Stimulated activated CD8-positive, alpha-beta memory T cell treated with anti-CD3 and anti-CD28 coated beads, Interleukin-7, amount 100 ng/mL, for 1 hour (primary cell): ENCODE data around the gene SCN9A.
"Not testable (repeated sequence)": the region's sequence is repeated elsewhere in the genome, so short reads cannot be mapped to it uniquely, and the experiment has no call there.

Experiments
- DNase-seq, 2 donors: peaks; one replicate each; pipeline ENCODE4 v3.0.0-alpha.2; 2020; ENCODE audit warnings: low read depth in 2 of 2

Gene SCN9A

GRCh38 chr2:166375736-166376487 lies at the start of gene SCN9A:
SCN9A (minus strand) TSS chr2:166375944; CDS start chr2:166311756, 64,188 bp downstream.
- no peak for DNase-seq

DNA sequence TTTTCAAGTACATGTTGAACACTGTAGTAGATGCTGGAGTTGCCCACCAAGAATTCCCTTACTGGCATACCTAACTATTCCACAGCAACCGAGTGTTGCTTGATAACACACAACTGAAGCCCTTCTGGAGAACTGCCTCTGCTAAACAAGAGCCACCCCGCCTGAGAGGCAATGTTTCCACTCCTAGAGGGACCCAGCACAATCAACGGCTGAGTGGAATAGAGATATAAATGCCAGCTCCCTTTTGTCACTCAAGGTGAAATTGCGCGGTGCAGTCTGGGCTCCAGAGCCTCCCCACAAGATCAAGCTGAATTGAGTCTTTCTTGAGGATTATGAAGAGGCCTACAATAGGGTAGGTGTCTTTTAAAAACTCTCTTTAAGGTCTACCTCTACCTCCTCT lies 49.1 kb upstream of the SCN9A start:
- no peak for DNase-seq

GRCh38 chr2:166419616-166419934 lies 43.8 kb upstream of the SCN9A start:
- no peak for DNase-seq

- no peak for DNase-seq
These were observed 43.3 kb upstream of the SCN9A start for GRCh38 chr2:166418853-166419615.

DNA sequence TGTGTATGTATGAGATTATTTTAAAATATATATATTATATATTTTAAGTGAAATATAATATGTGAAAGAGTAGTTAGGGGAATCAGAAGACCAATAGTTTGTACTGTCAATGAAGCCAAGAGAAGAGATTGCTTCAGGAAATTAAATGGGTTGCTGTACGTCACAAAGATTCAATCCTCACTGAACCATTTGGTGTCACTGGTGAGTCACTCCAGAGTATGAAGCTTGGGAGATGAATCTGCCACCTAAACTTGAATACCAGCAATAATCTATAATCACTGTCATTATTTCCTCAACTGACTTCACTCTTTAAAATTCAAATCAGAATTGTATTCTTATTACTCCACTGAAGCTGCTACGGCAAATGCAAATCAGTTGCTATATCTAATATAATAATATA lies 41.9 kb upstream of the SCN9A start:
- no peak for DNase-seq

DNA sequence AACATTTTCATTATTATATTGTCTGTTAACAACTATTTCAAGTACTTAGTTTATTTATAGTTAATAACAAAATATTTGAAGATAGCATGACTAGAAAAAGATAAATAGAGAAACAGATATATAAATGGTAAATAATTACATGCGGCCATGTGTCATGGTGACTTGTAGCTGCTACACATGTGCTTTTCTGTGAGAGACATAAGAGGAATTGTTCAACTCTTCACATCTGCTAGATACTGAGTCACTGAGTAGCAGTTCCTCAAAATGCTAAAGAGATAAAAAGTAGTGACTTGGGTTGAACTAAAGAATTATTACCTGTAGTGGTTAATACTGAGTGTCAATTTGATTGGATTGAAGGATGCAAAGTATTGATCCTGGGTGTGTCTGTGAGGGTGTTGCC lies 37.5 kb upstream of the SCN9A start:
- DNase-seq, result no peak

DNA sequence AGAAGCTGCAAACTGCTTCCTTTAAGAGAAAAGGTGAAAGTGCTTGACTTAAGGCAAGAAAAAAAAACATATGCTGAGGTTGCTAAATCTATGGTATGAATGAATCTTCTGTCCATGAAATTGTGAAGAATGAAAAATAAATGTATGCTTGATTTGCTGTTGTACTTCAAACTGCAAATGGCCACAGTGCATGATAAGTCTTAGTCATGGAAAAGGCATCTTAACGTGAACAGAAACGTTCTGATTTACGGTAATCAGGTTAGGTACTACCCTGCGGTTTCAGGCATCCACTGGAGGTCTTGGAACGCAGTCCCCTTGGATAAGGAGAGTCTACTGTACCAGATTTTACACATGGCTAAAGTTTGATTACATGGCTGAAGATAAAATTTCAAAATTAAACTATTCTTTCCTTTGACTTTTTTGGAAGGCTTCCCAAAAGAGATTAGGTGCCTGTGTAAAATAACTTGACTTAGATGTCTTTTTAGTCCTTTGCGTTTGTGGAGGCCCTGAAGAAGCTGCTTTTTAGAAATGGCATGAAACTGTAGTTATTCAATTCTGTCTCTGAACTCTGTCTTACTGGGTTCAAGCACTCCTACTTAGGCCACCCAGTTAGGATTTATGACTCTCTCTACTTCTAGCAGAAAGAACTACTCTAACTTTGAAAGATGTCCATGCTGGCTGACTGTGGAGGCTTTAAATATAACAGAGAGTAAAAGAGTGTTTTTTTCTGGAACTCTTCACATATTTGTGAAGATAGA lies 35.9 kb upstream of the SCN9A start:
- DNase-seq, result no peak

DNA sequence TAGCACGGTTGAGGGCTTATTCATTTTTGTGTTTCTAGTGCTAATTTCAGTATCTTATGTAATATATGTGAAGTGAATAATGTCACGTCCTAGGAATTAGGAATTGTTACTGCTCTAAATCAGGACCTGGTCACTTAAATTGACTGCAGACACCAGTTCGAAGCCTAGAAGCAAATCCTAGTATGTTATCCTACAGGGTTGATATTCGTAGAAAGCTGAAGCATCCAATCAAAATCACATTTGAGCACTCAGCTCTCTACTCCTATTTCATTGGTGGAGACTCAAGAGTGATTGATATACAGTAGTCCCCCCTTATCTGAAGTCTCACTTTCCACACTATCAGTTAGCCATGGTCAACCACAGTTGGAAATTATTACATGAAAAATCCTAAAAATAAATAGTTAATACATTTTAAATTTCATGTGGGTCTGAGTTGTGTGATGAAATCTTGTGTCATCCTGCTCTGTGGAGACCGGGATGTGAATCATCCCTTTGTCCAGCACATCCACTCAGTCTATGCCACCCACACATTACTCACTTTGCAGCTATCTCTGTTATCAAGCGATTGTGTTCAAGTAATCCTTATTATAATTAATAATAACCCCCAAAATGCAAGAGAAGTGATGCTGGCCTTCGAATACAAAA lies 35.2 kb upstream of the SCN9A start:
- DNase-seq, result no peak

DNA sequence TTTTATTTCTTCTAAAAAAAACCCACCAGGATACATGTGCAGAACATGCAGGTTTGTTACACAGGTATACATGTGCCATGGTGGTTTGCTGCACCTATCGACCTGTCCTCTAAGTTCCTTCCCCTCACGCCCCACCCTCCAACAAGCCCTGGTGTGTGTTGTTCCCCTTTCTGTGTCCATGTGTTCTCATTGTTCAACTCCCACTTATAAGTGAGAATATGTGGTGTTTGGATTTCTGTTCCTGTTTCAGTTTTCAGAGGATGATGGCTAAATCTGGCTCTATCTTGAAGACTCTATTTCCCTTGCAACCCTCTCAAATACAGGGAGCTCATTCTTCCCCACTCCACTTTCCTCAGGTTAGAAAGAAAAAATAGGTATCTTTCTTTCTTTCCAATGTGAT lies 32.0 kb upstream of the SCN9A start:
- DNase-seq, result not testable (repeated sequence)

GRCh38 chr2:166406374-166406773 lies 30.6 kb upstream of the SCN9A start:
- no peak for DNase-seq

GRCh38 chr2:166405569-166405926 lies 29.8 kb upstream of the SCN9A start:
- no peak for DNase-seq

DNA sequence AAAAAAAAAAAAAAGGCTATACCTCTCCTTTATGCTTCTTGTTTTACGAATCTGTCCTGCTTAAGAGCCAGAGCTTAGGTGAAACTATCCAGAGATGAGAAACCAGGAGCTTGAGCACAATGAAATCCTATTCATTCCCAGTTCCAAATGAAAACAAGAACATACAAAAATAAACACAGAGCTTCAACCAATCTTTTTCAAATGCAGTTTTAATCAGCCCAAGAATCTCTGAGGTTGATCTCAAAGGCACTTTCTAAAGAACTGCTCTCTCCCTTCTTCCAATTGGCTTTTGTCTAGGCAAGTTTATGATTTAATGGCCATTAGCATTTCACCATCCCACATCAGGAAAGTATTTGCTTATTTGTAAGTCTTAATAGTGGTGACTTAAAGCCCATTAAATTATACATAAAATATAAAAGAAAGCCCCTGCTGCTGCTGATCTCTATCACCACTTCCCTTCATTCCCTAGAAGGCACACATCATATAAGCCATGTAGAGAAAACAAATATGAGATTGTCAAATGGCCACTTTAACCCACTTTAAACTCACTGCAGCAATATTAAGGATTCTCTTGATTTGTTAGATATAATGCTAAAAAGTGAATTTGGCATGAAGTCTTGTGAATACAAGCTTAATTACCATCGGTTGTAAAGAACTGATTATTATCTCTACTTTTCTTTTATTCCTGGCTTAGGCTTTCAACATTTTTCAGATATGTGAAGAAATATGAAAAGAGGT lies 29.3 kb upstream of the SCN9A start:
- DNase-seq, result no peak

- DNase-seq, result no peak
These were observed 18.5 kb upstream of the SCN9A start for GRCh38 chr2:166394245-166394644.

DNA sequence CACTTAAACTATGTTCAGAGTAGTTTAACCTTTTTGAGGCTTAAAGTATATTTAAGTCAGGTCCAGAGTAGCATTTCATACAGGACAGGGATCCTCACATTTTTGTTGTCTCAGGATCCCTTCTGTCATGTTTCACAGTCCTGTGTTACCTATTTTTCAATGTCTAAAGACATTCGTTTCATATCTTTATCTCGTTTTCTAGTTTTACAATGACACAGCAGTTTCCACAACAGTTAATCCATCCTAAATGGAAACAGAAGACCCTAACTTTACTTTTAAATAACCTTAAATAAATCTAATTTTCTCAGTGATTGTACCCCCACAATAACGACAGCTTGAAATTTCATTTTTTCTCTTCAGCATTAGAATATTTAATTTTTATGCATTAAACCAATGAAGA lies 17.3 kb upstream of the SCN9A start:
- no peak for DNase-seq

GRCh38 chr2:166388481-166389070 lies 12.8 kb upstream of the SCN9A start:
- no peak for DNase-seq

DNA sequence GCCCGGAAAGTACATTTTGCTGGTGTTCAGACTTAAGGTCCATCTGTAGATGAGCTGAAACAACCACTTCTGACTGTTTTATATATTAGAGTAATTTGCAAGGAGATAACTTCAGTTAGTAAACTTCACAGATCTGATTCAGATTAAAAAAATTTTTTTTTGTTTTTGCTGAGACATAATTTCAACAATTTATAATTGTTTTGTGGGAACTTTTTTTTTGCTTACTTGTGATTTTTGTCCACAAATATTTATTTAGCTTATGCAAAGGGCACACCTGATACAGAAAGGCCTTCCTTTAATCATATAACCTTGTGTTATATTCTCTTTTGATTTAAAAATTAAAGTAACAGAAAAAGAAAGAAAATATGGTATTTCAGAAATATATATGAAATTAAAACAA lies 9.6 kb upstream of the SCN9A start:
- DNase-seq, result no peak

- no peak for DNase-seq
These were observed 9.0 kb upstream of the SCN9A start for GRCh38 chr2:166384774-166385173.

- no peak for DNase-seq
These were observed 6.7 kb upstream of the SCN9A start for GRCh38 chr2:166382448-166382847.

- DNase-seq, result no peak
These were observed 4.9 kb upstream of the SCN9A start for GRCh38 chr2:166380615-166381014.

DNA sequence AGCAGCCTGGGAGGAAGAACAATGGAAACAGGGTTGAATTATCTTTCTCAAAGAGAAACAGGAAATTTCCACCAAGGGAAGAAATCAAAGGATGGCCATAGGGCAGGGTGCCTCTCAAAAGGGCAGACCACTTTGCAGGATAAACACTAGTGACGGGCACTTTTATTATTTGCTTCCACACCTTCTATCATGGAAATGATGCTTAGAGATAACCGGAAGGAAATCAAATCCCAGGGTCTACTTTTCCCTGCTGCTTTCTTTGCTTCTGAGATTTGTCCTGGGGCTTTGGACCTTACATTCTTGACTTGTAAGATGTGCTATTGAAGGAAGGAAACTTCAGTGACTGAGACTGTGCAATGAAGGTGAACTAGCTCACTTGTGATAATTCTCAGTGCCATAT lies 1.1 kb upstream of the SCN9A start:
- DNase-seq, result no peak

GRCh38 chr2:166376488-166376828 lies 714 bp upstream of the SCN9A start:
- DNase-seq, result no peak
